ENCODE results near the gene SIM1.

DNA sequence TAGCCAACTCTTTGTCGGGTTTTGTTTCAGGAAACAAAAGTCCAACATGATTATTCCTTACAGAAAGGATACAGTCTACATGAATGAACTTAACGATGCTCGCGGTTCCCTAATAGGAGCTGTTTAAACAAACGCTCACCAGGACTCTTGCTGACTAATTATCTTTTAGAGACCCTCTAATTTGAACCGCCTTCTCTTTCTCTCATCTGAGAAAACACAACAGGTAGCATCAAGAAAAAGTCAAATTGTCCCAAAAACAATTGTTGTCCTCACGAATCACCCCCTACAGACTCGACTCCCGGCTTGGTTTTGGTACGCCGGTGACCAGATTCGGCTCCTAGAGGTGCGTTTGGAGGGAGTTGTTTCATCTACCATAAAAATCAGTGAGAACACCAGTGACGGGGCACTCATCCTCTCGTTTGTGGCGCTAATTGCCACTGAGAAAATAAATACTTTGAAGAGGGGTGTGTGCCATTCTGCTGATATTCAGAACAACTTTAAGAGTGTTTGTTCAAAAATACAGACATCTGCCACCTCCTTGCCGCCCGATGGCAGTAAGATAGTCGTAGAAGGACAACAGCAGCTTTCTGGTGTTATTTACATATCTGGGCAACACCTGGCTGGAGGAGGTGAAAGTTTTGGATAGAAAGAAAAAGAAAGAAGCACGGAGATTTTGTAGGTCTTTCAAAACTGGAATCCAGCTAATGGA, 1.1 kb upstream of the SIM1 start:
- TF ChIP-seq, protein P1, sequence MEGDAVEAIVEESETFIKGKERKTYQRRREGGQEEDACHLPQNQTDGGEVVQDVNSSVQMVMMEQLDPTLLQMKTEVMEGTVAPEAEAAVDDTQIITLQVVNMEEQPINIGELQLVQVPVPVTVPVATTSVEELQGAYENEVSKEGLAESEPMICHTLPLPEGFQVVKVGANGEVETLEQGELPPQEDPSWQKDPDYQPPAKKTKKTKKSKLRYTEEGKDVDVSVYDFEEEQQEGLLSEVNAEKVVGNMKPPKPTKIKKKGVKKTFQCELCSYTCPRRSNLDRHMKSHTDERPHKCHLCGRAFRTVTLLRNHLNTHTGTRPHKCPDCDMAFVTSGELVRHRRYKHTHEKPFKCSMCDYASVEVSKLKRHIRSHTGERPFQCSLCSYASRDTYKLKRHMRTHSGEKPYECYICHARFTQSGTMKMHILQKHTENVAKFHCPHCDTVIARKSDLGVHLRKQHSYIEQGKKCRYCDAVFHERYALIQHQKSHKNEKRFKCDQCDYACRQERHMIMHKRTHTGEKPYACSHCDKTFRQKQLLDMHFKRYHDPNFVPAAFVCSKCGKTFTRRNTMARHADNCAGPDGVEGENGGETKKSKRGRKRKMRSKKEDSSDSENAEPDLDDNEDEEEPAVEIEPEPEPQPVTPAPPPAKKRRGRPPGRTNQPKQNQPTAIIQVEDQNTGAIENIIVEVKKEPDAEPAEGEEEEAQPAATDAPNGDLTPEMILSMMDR (IDR thresholded peaks at IDR 0.05; ENCODE audit: low read depth, low read length): no peak
- TF ChIP-seq EZH2phosphoT487 (IDR thresholded peaks at IDR 0.05; ENCODE audit: low read depth): no peak

Measured in OCI-LY3 (cell line).